Stimulated activated CD4-positive, alpha-beta T cell treated with anti-CD3 and anti-CD28 coated beads, TNF-alpha, amount 100 ng/mL, for 4 hours (primary cell): ENCODE measurements around the gene KSR1.
"Not testable (repeated sequence)": the region's sequence is repeated elsewhere in the genome, so short reads cannot be mapped to it uniquely, and the experiment has no call there.

Source experiments
- DNase-seq, 3 experiments: peaks; one replicate each; pipeline ENCODE4 v3.0.0-alpha.2; 2020; ENCODE audit warnings: low read depth in 3 of 3

KSR1 gene

GRCh38 chr17:27633312-27634025 lies 177.2 kb downstream of the KSR1 start:
- DNase-seq, result no peak

- no peak for DNase-seq
These were observed 177.7 kb downstream of the KSR1 start for GRCh38 chr17:27634026-27634335.

GRCh38 chr17:27634776-27635175 lies 178.5 kb downstream of the KSR1 start:
- DNase-seq, result no peak

GRCh38 chr17:27635275-27635823 lies 179.1 kb downstream of the KSR1 start:
- DNase-seq, result no peak

GRCh38 chr17:27636005-27636520 lies 179.8 kb downstream of the KSR1 start:
- DNase-seq, result not testable (repeated sequence)

GRCh38 chr17:27637818-27638217 lies 181.6 kb downstream of the KSR1 start:
- not testable (repeated sequence) for DNase-seq

- DNase-seq, result not testable (repeated sequence)
These were observed 182.2 kb downstream of the KSR1 start for GRCh38 chr17:27638415-27638914.

- DNase-seq, result no peak
These were observed 184.5 kb downstream of the KSR1 start for GRCh38 chr17:27640790-27641189.

- no peak for DNase-seq
These were observed 188.3 kb downstream of the KSR1 start for GRCh38 chr17:27644586-27644985.

- DNase-seq, result not testable (repeated sequence)
These were observed 189.4 kb downstream of the KSR1 start for GRCh38 chr17:27645621-27646020.

GRCh38 chr17:27646232-27646631 lies 190.0 kb downstream of the KSR1 start:
- no peak for DNase-seq

- DNase-seq, result no peak
These were observed 191.5 kb downstream of the KSR1 start for GRCh38 chr17:27647765-27648164.

GRCh38 chr17:27649111-27649571 lies 192.9 kb downstream of the KSR1 start:
- not testable (repeated sequence) for DNase-seq

GRCh38 chr17:27649929-27650328 lies 193.7 kb downstream of the KSR1 start:
- DNase-seq, result no peak

- no peak for DNase-seq
These were observed 194.6 kb downstream of the KSR1 start for GRCh38 chr17:27650836-27651235.

GRCh38 chr17:27651411-27652345 lies 195.4 kb downstream of the KSR1 start:
- DNase-seq, result peak; percentile 29 to 45 (median 41)

- DNase-seq, result not testable (repeated sequence)
These were observed 197.3 kb downstream of the KSR1 start for GRCh38 chr17:27653449-27653971.

GRCh38 chr17:27654136-27654535 lies 197.9 kb downstream of the KSR1 start:
- no peak for DNase-seq

- peak; percentile 24 to 46 (median 38) for DNase-seq
These were observed 198.6 kb downstream of the KSR1 start for GRCh38 chr17:27654654-27655524.

GRCh38 chr17:27655525-27656111 lies 199.4 kb downstream of the KSR1 start:
- not testable (repeated sequence) for DNase-seq
